Activated T-helper 1 cell treated with Interleukin-2 at 50 U/mL for 16 hours (primary cell): ENCODE results near the gene SLC1A7.

Experiments
- DNase-seq: peaks from one replicate; pipeline ENCODE4 v3.0.0-alpha.2; 2020; ENCODE audit warnings: low read depth

Gene SLC1A7

DNA sequence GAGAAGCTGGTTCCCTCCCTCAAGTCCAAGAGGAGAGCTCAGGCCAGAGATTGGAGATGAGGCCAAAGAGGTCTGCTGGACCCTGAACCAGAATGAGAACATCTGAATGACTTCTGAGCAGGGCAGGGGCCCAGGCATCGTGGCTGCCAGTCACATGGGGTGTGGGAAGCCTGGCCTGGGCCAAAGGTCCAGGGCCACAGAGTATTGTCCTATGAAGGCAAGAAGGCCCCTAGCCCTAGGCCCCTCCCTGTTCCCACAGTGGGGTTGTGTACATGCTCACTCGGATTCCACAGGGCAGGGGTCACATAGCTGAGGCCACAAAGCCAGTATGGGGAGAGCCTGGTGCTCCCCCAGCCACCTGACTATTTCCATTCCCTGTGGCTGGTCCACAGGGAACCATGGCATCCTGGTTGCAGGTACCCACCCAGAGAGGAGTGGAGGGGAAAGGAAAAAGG lies 18.5 kb upstream of the SLC1A7 start:
- DNase-seq, result no peak

DNA sequence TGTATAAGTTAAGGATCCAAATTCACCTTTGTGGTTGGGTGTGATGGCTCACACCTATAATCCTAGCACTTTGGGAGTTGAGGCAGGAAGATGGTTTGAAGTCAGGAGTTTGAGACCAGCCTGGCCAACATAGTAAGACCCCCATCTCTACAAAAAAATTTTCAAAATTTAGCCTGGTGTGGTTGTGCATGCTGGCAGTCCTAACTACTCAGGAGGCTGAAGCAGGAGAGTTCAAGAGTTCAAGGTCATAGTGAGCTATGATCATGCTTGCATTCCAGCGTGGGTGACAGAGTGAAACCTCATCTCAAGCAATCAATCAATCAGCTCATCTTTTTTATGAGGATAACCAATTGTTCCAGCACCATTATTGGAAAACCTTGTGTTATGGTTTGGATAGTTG lies 16.5 kb upstream of the SLC1A7 start:
- no peak for DNase-seq

DNA sequence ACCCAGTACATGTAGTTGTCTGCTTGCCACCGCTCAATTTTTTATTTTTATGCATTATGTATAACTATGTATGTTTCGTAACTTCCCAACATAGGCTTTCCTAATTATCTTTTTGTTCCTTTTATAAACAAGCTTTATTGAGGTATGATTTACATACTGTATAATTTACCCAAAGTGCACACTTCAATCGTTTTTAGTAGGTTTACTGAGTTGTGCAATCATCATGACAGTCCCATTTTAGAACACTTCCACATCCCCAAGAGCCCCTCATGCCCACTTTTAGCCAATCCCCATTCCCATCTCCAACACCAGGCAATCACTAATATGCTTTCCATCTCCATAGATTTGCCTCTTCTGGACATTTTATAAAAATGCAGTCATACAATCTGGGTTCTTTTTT lies 14.3 kb upstream of the SLC1A7 start:
- no peak for DNase-seq

DNA sequence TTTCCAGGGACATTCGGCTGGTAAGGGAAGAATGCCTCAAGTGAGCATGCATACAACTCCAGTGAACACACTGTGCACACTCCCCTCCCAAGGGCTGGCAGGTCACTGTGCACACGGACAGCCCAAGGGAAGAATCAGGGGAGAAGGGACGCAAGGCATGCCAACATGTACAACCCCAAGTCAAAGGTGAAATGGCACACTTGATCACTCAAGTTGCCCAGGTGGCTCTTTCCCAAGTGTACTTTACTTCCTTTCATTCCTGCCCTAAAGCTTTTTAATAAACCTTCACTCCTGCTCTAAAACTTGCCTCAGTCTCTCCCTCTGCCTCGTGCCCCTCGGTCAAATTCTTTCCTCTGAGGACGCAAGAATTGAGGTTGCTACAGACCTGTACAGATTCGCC lies 13.5 kb upstream of the SLC1A7 start:
- DNase-seq, result no peak

DNA sequence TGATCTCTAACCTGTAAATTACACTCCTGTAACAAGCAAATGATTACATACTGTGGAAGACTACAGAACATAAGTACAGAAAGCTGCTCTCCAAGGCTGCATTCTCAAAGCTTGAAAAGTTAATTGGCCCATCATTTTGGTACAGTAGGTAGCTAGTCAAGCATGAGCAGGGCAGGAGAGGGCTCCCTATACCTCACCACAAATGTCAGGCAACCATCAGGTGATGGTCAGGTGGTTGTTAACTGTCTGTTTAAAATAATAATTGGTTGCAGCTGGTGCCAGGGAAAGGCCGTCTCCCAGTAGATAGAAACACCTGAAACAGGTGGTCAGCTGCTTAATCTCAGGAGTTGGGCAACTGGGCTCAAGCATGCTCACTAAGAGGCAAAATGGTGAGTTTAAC lies 13.1 kb upstream of the SLC1A7 start:
- DNase-seq, result no peak

DNA sequence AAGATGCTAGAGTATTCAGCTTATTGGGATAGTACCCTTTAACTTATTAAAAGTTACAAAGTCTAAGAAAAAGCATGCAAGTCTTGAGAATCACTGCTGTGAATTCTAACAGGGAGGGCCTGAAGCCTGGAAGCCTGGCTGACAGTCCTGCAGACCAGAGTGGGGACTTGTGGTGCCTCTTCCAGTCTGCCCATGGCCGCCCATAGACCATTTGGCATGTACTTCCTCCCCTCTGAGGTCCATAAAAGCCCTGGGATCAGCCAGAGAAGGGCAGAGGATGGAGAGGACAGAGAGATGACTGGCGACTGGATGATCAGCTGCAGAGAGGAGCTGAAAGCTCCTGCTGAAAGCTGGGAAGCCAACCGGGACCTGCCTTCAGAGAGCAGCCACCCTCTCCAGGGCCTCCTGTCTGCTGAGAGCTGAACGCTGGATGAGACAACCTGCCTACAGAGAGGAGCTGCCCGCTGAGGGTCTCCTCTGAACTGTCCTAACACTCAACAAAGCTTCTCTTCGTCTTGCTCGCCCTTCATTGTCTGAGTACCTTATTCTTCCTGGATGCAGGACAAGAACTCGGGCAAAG lies 12.5 kb upstream of the SLC1A7 start:
- no peak for DNase-seq

DNA sequence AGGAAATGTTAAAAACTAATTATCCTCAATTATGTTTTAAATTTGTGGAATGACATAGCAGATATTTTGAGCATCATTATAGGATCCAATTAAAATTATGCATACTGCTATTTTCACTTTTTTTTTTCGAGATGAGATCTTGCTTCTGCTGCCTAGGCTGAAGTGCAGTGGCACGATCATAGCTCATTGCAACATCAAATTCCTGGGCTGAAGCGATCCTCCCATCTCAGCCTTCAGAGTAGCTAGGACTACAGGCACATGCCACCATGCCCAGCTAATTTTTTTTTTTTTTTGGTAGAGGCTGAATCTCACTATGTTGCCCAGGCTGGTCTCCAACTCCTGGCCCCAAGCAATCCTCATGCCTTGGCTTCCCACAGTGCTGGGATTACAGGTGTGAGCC lies 11.3 kb upstream of the SLC1A7 start:
- no peak for DNase-seq

DNA sequence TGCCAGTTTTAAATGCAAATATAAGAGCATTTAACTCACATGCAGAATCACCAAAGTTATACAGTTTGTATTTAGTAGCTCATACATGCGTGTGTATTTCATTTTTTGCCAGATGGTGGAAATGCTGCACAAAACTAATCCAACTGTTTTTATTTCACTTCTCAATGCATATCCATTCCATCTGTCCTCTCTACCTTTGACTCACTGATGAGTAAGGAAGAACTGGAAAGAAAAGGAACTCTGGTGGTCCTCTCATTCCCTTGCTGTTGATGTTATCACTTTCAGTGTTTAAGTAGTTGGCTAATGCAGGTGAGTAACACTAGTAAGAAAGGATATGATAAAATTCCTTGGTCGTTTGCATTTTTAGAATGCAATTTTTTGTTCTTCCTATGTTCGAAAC lies 5.7 kb upstream of the SLC1A7 start:
- no peak for DNase-seq

DNA sequence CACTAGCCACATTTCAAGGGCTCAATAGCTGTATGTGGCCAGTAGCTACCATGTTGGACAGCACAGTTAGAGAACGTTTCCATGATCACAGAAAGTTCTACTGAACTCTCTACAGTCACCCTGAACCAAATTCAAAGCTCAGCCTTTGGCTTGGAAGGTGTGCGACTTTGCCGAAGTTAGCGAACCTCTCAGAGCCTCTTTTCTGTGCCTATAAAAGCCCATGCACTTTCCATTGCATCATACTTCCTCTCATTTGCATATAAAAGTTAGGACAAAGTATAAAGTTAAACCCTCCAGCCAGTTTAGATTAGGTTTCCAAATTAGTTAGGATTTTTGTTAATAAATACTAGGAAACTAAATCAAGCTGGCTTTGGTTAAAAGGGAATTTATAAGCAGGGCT lies 4.7 kb upstream of the SLC1A7 start:
- no peak for DNase-seq

DNA sequence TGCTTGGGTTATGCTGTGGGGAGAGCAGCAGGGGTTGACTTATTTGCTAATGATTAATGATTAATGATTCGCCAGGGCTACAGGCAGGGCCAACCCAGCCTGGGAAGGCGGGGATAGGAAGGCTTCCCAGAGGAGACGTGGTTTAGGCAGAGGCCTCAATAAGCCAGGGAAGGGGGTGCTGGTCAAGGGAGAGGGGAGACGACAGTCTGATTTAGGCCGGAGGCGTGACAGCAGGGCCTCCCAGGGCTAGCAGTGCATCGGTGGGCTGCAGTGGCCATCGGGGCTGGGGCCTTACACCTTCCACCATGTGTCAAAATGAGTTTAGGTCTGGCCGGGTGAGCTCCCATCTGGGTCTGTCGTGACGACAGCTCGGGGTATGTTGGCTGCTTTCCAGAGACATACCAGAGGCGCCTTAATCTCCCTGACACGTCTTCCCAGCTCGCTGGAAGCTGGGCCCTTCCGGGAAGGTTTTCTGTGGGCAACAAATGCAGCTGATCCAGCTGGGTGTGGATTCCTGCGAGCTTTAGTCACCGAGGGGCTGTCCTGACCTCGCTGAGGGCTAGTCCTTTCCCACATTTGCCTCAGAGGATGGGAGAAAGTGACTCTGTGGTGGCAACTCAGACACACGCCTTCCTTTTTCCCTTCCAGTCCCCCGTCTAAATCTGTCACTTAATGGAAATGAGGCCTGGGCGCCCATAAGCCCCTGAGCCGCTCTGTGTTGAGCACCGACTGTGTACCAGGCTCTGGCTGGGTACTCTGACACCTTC lies 3.7 kb upstream of the SLC1A7 start:
- no peak for DNase-seq

DNA sequence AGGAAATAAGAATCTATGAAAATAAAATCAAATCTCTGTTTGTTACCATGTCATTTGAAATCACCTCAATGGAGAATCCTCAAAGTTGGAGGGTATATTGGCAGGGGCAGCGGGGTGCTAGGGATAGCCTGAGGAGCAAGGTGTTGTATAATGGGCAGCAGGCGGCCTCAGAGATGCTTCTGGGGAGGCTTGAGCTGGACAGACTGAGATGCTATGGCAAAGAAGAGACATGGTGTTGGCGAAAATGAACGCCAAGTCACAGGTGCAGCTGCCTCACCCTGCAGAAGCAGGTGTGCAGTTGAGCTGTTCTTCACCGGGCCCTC lies 3.1 kb upstream of the SLC1A7 start:
- DNase-seq, result no peak

DNA sequence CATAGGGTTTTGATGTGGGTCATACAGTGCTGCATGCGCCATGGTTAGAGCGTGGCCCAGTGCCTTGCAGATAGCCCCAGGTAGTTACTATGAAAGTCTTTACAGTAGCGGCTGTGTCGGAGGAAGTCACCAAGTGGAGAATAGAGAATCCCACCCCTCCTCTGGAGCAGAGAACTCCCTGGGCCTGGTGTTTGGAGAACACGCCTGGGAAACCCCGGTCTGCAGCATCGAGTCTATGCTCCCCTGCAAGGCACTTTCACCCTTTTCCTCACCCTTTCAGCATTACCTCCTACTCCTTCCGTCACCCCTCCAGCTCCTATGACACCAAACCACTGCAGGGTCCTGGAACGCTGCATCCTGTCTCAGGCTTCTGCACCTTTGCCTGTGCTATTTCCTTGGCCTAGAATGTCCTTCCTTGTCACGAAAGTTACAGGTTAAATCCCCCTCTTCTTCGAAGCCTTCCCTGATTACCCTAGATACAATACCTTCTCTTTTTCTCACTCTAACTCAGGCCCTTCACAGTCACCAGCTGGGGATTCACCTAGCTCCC lies 2.7 kb upstream of the SLC1A7 start:
- DNase-seq, result no peak

DNA sequence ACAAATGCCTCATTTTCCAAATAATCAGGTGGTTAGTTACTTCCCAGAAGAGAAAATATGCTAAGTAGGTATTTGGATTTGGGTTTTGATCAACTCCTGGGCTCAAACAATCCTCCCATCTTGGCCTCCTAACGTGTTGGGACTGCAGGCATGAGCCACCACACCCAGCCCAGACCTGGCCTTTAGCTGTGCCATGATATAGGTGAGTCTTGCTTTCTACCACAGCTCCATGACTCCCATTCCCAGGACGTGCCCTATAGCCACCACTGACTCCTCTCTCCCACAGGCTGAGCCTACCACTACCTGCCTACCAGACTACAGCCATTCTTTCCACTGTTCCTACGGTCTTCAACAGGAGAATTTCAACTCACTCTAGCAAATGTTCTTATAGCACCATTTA lies 1.8 kb upstream of the SLC1A7 start:
- DNase-seq, result no peak

DNA sequence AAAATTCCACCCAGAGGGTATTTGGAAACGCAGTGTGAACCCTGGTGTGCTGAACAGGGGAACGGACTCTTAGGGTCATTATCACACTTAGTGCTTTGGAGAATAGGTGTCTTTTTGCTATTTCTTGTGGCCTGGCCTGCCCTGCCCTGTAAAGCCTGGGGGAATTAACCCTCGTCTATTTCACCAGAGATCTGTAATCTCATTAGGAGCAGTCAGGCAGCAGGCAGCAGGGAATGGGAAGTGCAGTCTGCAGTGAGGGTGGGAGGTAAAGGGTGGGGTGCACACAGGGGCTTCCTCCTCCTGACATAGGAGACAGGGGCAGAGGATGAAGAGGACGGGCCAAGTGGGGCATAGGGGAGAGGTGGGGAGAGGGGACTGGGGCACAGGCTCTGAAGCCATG lies 1.1 kb upstream of the SLC1A7 start:
- DNase-seq, result no peak

DNA sequence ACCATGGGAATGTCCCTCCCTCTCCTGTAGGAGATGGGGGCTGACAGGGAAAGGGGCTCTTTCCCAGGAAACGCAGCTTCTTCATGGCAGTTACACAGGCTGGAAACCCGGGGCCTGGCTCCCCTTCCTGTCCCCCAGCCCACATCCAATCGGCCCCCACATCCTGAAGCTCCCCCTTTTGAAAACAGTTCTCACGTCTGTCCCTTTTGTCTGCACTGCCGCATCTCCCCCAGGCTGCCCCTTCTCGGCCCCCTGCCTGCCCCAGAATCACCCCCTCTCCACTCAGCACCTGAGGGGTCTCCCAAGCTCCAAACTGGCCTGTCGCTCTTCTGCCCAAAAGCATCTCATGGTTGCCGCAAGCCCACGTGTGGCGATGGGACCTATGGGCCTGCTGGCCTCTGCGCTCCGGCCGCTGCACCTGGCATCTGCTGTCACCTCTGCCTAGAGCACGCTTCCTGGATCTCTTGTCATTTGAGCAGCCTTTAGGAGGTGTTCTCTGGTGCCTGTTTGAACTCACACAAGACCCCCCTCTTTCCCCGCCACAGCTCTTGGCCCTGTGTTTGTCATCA lies 867 bp downstream of the SLC1A7 start:
- DNase-seq, result no peak

DNA sequence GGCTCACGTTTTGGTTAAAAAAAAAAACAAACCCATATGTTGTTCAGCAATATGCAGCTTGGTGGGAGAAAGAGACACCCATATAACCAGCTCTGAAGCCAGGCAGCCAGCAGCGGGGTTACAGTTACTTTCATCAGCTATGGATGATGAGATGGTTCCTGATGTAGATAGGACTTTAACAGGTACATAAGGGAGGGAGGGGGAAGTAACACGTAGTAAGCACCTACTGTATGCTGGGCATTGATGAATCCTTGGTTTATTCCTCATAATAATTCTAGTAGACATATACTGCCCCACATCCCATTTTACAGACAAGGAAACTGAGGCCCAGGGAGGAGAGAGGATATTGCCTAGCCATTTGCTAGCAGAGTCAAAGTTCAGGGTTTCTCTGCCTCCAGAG lies 2.0 kb downstream of the SLC1A7 start:
- DNase-seq, result no peak

DNA sequence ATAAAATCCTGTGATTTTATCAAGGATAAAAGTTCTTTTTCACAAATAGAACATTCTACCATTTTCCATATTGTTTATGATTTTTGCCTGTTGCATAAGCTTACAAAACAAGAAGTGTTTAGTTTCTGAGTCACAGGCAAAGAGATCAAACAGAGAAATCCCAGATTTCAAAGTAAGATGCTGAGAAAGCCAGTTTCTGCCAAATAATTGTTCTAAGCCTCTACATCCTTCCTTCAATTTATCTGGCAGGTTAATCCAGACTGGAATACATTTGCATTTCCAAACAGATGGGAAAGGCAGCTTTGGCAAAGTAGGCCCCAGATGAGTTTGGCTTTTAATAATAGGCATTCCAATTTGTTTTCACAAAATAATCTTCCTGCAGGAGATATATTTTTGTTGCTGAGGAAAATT lies 2.5 kb downstream of the SLC1A7 start:
- no peak for DNase-seq

DNA sequence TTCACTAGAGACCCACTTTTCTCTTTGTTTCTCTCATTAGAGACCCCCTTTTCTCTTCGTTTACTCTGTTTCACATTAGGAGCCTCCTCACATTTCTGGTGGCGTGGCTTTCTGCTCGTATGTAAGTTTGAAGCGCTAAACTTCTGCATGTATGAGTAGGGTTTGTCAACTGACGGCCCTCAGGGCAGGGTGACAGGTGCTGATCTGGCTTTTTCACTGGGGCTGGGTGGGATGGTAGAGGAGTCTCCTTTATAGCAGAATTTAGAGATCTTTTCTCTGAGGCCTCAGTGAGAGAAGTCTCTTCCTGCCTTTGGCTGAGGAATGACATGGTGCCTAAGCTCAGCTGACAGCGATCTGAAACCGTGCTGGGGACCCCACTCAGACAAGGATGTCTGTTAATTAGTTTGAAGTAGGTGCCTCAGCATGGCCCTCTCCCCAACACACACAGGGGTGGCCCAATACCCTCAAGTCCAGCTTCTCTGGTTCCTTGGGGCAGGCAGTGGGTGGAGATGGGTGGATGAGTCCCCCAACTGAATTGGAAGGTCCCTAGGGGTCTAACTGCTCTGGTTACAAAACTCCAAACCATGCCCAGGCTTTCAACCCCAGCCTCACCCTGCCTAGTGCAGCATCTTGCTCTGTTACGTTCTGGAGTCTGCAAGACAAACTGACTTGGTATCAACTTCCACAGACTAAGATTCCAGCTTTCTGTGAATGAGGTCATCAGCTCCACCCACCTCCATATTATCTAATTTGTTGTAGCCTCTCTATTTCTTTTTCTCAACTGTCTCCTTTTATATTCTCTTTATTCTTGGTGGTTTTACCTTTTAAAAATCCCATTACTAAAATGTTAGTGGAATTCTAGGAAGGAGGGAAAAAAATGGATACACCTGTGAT lies 3.2 kb downstream of the SLC1A7 start:
- no peak for DNase-seq

DNA sequence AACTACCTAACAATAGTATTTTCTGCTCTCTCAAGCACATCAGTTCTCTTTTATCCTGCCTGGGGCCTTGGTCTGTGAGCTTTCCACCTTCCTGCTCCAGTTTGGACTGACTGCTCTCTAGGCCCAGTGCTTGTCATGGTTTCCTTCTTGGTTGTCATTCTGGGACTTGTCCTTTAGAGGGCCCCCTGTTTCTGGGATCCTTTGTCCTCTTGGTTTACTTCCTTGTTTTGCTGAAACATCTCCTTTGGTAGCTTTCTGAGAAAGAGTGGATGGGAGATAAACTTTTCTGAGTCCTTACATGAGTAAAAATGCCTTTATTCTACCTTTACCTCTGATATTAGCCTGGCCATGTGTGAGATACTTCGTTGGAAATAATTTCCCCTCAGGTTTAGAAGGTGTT lies 4.7 kb downstream of the SLC1A7 start:
- DNase-seq, result no peak

DNA sequence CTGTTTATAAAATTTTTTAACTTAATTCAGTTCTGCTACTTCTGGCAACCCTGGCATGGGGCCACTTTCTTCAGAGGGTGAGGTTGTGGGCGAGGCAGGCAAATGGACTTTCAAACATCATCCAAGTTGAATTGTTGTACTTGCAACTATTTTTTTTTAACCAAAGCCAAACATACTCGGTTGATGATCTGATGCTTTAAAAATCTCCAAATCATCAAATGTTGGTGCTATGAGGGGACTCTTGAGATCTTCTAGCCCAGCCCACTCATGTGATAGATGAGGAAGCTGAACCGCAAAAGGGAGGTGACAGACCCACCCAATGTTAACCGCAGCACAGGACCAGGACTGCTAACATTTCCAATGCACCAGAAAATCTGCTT lies 6.7 kb downstream of the SLC1A7 start:
- DNase-seq, result no peak

DNA sequence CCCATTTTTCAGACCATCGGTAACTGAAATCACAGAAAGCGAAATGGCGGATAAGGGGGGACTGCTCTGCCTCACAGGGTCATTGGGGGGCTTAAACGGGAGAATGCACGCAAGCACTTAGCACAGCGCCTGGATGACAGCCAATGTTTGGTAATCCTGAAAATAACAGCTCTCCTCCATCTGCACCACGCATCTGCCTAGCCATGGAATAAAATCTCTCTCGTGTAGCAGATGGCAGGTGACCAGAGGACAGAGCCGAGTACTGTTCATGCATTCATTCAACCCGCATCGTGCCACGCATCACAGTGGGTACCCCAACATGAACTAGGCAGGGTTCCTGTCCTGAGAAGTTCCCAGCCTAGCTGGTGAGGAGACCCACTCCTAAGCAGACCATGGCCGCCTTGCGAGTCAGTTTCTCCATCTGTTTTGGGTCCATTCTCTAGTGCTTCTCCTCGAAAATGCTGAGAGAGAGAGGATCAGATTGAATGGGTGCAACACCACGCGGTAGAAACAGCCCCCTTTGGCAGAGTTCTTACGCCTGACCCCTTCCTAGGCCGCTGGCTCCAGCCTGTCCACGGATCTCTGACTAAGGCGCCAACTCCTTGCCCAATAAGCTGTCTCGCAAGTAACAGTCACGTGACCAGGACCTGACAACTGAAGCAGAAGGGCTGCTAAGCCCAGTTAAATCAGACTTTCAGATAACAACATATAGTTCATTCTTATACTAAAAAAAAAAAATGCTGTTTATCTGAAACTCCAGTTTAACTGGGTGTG lies 7.3 kb downstream of the SLC1A7 start:
- DNase-seq, result no peak

DNA sequence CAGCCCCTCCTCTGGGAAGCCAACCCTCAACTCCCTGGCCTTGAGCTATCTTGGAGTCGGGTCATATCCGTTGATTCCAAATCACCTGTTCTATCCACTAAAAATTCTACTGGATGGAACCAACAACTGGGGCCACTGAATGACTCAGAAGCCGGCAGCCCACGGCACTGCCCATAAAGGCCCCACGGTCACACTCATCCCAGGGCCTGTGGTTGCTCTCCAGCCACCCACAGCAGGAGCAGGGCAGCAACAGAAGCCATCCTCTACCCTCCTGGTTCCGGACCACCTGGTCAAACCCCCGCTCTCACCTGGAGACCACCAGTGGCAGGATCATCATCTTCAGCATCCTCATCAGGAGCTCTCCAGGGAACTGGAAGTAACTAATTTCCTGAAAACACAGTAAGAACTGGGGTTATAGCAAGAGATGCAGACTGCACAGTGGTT lies 8.4 kb downstream of the SLC1A7 start:
- DNase-seq, result no peak
